Neural progenitor cell (in vitro differentiated cells): Measurements from ENCODE around the gene SCN9A. TPM values are rescaled to one million over a fixed set of nuclear protein-coding genes. Genes with fewer than 3 reads are reported as not detected.

ENCODE experiments used
- DNase-seq: peaks from one replicate; pipeline ENCODE4 v3.0.0-alpha.2; 2016; ENCODE audit warnings: low spot score
- H2AFZ ChIP-seq: fragments of 200-600 bp; sonication (generic); replicated peaks from 2 replicates; pipeline ENCODE4 v1.6.1; 2016; ENCODE audit warnings: antibody characterized with exemption
- H3F3A ChIP-seq: fragments of 200-600 bp; sonication (generic); 2 replicates; pipeline ENCODE4 v1.6.1; 2016; ENCODE audit warnings: antibody characterized with exemption, low read depth
- H3K27ac ChIP-seq: fragments of 200-600 bp; sonication (generic); 2 replicates; pipeline ENCODE4 v1.5.1; 2016; ENCODE audit warnings: mild to moderate bottlenecking
- H3K27me3 ChIP-seq: fragments of 200-600 bp; sonication (generic); 2 replicates; pipeline ENCODE4 v1.6.1; 2016; ENCODE audit warnings: mild to moderate bottlenecking, moderate library complexity
- H3K36me3 ChIP-seq: fragments of 200-600 bp; sonication (generic); 2 replicates; pipeline ENCODE4 v1.5.1; 2016
- H3K4me1 ChIP-seq: fragments of 200-600 bp; sonication (generic); 2 replicates; pipeline ENCODE4 v1.6.1; 2016; ENCODE audit warnings: mixed run types
- H3K4me2 ChIP-seq: fragments of 200-600 bp; sonication (generic); 2 replicates; pipeline ENCODE4 v1.6.1; 2016
- H3K4me3 ChIP-seq: fragments of 200-600 bp; sonication (generic); 2 replicates; pipeline ENCODE4 v1.5.1; 2016
- H3K79me2 ChIP-seq: fragments of 200-600 bp; sonication (generic); 2 replicates; pipeline ENCODE4 v1.6.1; 2016; ENCODE audit warnings: low read depth
- H3K9ac ChIP-seq: fragments of 200-600 bp; sonication (generic); 2 replicates; pipeline ENCODE4 v1.6.1; 2016
- H3K9me3 ChIP-seq: fragments of 200-600 bp; sonication (generic); 2 replicates; pipeline ENCODE4 v1.5.1; 2016; ENCODE audit warnings: low read depth
- H4K20me1 ChIP-seq: fragments of 200-600 bp; sonication (generic); 2 replicates; pipeline ENCODE4 v1.6.1; 2016; ENCODE audit warnings: low read depth
- H3K27ac Mint-ChIP-seq: 3 replicates; pipeline ENCODE4 v1.8.0; 2021; ENCODE audit warnings: mixed read lengths
- H3K27me3 Mint-ChIP-seq: 2 replicates; pipeline ENCODE4 v1.8.0; 2022; ENCODE audit warnings: low read depth, mild to moderate bottlenecking, inconsistent platforms, moderate library complexity, mixed read lengths; ENCODE audit not compliant: insufficient read depth
- H3K36me3 Mint-ChIP-seq: 3 replicates; pipeline ENCODE4 v1.8.0; 2021; ENCODE audit warnings: mixed read lengths
- H3K4me1 Mint-ChIP-seq: 3 replicates; pipeline ENCODE4 v1.8.0; 2021; ENCODE audit warnings: mixed read lengths
- H3K4me3 Mint-ChIP-seq: 3 replicates; pipeline ENCODE4 v1.8.0; 2021; ENCODE audit warnings: mild to moderate bottlenecking, moderate library complexity, mixed read lengths
- H3K9me3 Mint-ChIP-seq: 3 replicates; pipeline ENCODE4 v1.8.0; 2020; ENCODE audit warnings: mixed read lengths
- EZH2 ChIP-seq: fragments of 200-600 bp; sonication (generic); IDR thresholded peaks from 2 replicates; pipeline ENCODE4 v1.6.1; 2017; ENCODE audit warnings: antibody characterized with exemption, mild to moderate bottlenecking, moderate library complexity
- EZH2phosphoT487 ChIP-seq: fragments of 200-600 bp; sonication (generic); IDR thresholded peaks from 2 replicates; pipeline ENCODE4 v1.6.1; 2017; ENCODE audit warnings: antibody characterized with exemption
- total RNA-seq: library from RNA; depleted of rRNA; stranded (reverse); fragments of >200 nt; gene quantifications from 2 replicates; pipeline ENCODE4 v1.2.3, GENCODE V29; 2015; ENCODE audit warnings: low replicate concordance
- TF ChIP-seq, protein P1 (sequence below): fragments of 200-600 bp; sonication (generic); IDR thresholded peaks from 2 replicates; pipeline ENCODE4 v1.5.1; 2017; ENCODE audit warnings: antibody characterized with exemption, mild to moderate bottlenecking

The SCN9A gene
- total RNA-seq, 1 donor from 2014 or later: 1.1 TPM

DNA sequence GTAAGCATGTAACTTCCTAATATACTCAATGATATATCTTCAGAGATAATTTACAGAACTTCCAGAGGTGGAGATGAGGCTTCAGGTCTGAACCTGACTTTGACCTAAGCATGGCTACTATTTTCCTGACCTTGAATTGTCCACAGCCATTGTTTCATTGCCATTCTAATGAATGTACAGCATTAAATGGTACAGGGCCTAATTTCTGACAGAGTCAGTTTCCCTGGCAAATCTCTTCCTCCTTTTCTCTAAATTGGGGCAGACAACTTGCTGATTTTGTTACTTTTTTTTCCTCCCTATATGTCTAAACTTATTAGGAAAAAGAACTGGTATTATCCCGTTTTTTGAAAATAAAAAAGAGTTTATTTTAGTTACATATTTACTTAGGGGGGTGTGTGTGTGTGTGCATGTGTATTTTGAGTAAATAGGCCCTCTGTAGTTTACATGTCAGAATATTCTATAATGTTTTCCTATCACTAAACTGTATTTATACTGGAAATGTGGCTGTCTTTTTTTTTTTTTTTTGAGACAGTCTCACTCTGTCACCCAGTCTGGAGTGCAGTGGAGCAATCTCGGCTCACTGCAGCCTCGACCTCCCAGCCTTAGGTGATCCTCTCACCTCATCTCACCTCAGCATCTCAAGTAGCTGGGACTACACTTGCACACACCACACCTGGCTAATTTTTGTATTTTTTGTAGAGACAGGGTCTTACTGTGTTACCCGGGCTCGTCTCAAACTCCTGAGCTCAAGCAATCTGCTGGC is 43.3 kb upstream of the SCN9A start:
- Histone ChIP-seq H4K20me1 (no peaks in the 10 kb centered on the region), H3K4me1 (no peaks in the 10 kb centered on the region), H3K4me3 (no peak overlapping the region), H3K79me2 (no peaks in the 10 kb centered on the region), H2AFZ (no peak overlapping the region), H3K9ac (no peak overlapping the region), H3F3A (no peaks in the 10 kb centered on the region), H3K9me3 (no peaks in the 10 kb centered on the region), H3K27ac (no peak overlapping the region), H3K36me3 (no peaks in the 10 kb centered on the region), H3K27me3 (no peaks in the 10 kb centered on the region), H3K4me2 (no peak overlapping the region)
- Mint-ChIP-seq H3K9me3 (no peaks in the 10 kb centered on the region), H3K4me1 (no peaks in the 10 kb centered on the region), H3K27ac (no peak overlapping the region), H3K4me3 (no peak overlapping the region), H3K36me3 (no peaks in the 10 kb centered on the region), H3K27me3 (no peaks in the 10 kb centered on the region)
- no peak for TF ChIP-seq EZH2phosphoT487
- TF ChIP-seq, protein P1, sequence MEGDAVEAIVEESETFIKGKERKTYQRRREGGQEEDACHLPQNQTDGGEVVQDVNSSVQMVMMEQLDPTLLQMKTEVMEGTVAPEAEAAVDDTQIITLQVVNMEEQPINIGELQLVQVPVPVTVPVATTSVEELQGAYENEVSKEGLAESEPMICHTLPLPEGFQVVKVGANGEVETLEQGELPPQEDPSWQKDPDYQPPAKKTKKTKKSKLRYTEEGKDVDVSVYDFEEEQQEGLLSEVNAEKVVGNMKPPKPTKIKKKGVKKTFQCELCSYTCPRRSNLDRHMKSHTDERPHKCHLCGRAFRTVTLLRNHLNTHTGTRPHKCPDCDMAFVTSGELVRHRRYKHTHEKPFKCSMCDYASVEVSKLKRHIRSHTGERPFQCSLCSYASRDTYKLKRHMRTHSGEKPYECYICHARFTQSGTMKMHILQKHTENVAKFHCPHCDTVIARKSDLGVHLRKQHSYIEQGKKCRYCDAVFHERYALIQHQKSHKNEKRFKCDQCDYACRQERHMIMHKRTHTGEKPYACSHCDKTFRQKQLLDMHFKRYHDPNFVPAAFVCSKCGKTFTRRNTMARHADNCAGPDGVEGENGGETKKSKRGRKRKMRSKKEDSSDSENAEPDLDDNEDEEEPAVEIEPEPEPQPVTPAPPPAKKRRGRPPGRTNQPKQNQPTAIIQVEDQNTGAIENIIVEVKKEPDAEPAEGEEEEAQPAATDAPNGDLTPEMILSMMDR: no peak
- no peak for TF ChIP-seq EZH2
- DNase-seq: no peak

- H3K4me2 ChIP-seq: no peak overlapping the region
- H3K4me1 Mint-ChIP-seq: no peaks in the 10 kb centered on the region
- H3K79me2 ChIP-seq: no peaks in the 10 kb centered on the region
- H3K4me3 Mint-ChIP-seq: no peak overlapping the region
- no peak overlapping the region for H3K27ac Mint-ChIP-seq
- H3K4me3 ChIP-seq: no peak overlapping the region
- no peaks in the 10 kb centered on the region for H3K27me3 Mint-ChIP-seq
- no peak overlapping the region for H3K27ac ChIP-seq
- no peaks in the 10 kb centered on the region for H3F3A ChIP-seq
- H3K4me1 ChIP-seq: no peaks in the 10 kb centered on the region
- H3K9me3 ChIP-seq: no peaks in the 10 kb centered on the region
- DNase-seq: peak; percentile 21
- H3K9me3 Mint-ChIP-seq: no peaks in the 10 kb centered on the region
- H3K27me3 ChIP-seq: no peaks in the 10 kb centered on the region
- TF ChIP-seq EZH2: no peak
- TF ChIP-seq, protein P1: peak; percentile 39
- no peaks in the 10 kb centered on the region for H3K36me3 Mint-ChIP-seq
- H3K36me3 ChIP-seq: no peaks in the 10 kb centered on the region
- no peak overlapping the region for H2AFZ ChIP-seq
- no peak overlapping the region for H3K9ac ChIP-seq
- no peaks in the 10 kb centered on the region for H4K20me1 ChIP-seq
Measured at GRCh38 chr2:166417669-166418068, 41.9 kb upstream of the SCN9A start.

DNA sequence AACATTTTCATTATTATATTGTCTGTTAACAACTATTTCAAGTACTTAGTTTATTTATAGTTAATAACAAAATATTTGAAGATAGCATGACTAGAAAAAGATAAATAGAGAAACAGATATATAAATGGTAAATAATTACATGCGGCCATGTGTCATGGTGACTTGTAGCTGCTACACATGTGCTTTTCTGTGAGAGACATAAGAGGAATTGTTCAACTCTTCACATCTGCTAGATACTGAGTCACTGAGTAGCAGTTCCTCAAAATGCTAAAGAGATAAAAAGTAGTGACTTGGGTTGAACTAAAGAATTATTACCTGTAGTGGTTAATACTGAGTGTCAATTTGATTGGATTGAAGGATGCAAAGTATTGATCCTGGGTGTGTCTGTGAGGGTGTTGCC is 37.5 kb upstream of the SCN9A start:
- Histone ChIP-seq H3K79me2 (no peaks in the 10 kb centered on the region), H2AFZ (no peak overlapping the region), H4K20me1 (no peaks in the 10 kb centered on the region), H3K9ac (no peak overlapping the region), H3K4me2 (no peak overlapping the region), H3K9me3 (no peaks in the 10 kb centered on the region), H3K4me1 (no peaks in the 10 kb centered on the region), H3K27me3 (no peaks in the 10 kb centered on the region), H3K36me3 (no peaks in the 10 kb centered on the region), H3K27ac (no peak overlapping the region), H3F3A (no peaks in the 10 kb centered on the region), H3K4me3 (no peak overlapping the region)
- H3K4me3 Mint-ChIP-seq: no peak overlapping the region
- no peak for TF ChIP-seq EZH2phosphoT487
- TF ChIP-seq, protein P1: no peak
- DNase-seq: no peak
- H3K9me3 Mint-ChIP-seq: no peaks in the 10 kb centered on the region
- H3K4me1 Mint-ChIP-seq: peaks cover 2% of the 10 kb centered on the region
- no peaks in the 10 kb centered on the region for H3K27me3 Mint-ChIP-seq
- no peaks in the 10 kb centered on the region for H3K36me3 Mint-ChIP-seq
- no peak overlapping the region for H3K27ac Mint-ChIP-seq
